ENCODE results near the gene FABP2.
A peak's percentile ranks its signal among the peaks of the same experiment; 100 is the strongest.

FABP2 gene

DNA sequence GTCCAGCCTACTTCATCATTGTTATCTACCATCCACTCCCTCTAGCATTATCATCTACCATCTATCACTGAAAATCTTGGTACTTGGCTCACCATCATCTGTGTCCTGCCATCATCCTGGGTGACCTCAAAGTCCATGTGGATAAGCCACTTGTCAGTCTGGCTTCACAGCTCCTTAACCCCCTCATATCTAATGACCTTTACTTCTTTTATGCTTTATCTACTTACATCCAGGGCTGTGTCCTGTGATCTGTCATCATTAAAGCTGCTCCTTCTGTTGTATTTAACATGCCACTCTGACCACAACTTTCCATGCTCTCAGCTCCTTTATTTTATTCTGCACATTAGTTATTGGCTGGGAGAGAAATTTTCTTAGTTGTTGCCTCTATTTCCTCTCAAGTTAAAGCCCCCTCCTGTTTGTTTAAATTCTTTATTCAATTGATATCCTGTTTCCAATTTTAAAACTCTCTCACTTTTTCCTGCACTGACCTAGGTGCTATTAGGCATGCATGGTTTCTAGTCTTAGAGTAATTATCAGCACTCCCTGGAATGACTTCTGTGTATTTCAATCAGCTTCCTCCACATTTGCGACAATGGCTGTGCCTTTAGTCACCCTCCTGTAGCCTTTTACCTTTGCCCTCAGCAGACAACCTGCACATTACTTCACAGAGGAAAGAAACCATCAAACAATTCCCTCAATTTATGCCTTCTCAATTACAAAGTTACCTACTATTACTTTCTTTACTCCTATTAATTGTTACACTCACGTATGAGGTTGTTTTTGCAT, 8.1 kb upstream of the FABP2 start:
- no peak overlapping the region for H3K27ac Mint-ChIP-seq
- no peaks in the 10 kb centered on the region for H3K9me3 Mint-ChIP-seq (ENCODE audit: low read depth)
- no peaks in the 10 kb centered on the region for H3K27me3 Mint-ChIP-seq
- H3K4me3 Mint-ChIP-seq, result no peak overlapping the region
- H3K4me1 Mint-ChIP-seq (ENCODE audit: low read depth), result no peaks in the 10 kb centered on the region
- no peaks in the 10 kb centered on the region for H3K36me3 Mint-ChIP-seq

DNA sequence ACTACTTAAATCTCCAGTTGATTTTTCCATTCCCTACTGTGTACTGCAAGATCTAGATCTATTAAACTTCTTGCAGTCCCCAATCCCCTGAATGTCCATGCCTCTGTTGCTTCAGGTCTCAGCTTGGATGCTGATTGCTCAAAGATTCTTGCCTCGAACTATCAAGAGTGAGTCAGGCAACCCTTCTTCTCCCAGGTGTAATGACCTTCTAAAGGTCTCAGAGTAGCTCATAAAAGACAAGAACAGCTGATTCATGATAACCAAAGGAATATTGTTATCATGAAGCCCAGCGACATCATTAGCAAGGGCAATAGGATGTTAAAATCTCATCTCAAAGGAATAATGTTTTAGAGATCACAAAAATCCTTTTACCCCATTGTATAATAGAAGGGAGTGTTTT, 6.8 kb upstream of the FABP2 start:
- no peaks in the 10 kb centered on the region for H3K4me1 Mint-ChIP-seq (ENCODE audit: low read depth)
- no peaks in the 10 kb centered on the region for H3K36me3 Mint-ChIP-seq
- no peak overlapping the region for H3K4me3 Mint-ChIP-seq
- H3K27me3 Mint-ChIP-seq, result no peaks in the 10 kb centered on the region
- H3K9me3 Mint-ChIP-seq (ENCODE audit: low read depth), result no peaks in the 10 kb centered on the region
- H3K27ac Mint-ChIP-seq, result no peak overlapping the region

DNA sequence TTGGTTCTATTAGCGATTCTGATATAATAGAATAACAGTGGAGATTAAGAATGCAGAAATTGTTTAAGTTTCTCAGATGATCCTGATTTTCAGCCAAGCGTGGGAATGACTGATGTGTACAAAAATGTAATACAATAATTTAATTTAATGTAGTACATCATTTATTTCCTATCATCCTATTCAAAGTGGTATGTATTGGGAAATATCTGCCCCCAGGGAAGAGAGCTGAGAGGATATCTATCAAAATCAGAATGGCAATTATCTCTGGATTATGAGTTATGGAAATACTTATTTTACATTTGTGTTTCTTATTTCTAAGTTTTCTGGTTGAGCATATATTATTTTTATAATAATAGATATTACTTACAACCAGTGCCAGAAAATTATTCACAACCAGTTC, 3.9 kb downstream of the FABP2 start:
- Mint-ChIP-seq H3K4me1 (ENCODE audit: low read depth) (no peaks in the 10 kb centered on the region), H3K27me3 (peaks cover 1% of the 10 kb centered on the region), H3K4me3 (no peak overlapping the region), H3K9me3 (ENCODE audit: low read depth) (no peaks in the 10 kb centered on the region), H3K36me3 (no peaks in the 10 kb centered on the region), H3K27ac (no peak overlapping the region)

DNA sequence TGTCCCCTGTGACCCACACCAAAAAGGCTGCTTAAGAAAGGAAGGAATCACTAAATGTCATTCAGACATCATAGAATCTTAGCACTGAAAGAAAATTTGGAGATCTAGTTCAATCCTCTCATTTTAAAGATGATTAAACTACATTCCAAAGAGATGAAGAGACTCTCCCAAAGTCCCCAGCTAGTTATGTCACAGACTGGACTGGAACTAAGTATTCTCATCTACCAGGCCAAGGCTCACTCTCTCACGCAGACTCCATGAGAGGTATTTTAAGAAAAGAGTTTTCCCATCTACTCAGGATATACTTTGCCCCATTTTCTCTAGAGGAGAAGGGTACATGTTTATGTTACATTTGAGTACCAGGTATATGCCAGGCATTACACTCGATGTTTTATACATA, 6.9 kb downstream of the FABP2 start:
- no peak overlapping the region for H3K4me3 Mint-ChIP-seq
- no peaks in the 10 kb centered on the region for H3K4me1 Mint-ChIP-seq (ENCODE audit: low read depth)
- peaks cover 4% of the 10 kb centered on the region for H3K27me3 Mint-ChIP-seq
- no peaks in the 10 kb centered on the region for H3K36me3 Mint-ChIP-seq
- H3K9me3 Mint-ChIP-seq (ENCODE audit: low read depth), result no peaks in the 10 kb centered on the region
- no peak overlapping the region for H3K27ac Mint-ChIP-seq

DNA sequence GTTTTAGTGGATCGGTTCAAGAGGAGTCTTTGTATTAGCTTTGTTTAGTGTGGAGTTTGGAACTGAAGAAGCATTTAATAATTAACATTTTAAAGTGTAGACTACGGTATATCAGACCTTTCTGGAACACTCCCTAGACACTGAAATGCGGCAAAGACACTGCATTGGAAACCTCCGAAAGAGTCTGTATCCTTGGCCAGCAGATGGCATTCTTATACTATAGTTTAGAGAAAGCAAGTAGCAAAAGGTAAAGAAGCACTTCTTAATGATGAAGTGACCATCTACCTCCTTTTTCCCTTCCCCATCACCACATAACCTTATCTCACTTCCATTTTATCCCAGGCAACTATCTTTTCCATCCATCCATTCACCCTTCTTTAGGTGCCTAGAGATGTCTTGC, 7.6 kb downstream of the FABP2 start:
- Mint-ChIP-seq H3K9me3 (ENCODE audit: low read depth) (no peaks in the 10 kb centered on the region), H3K27me3 (peaks cover 4% of the 10 kb centered on the region), H3K27ac (no peak overlapping the region), H3K4me3 (no peak overlapping the region), H3K4me1 (ENCODE audit: low read depth) (no peaks in the 10 kb centered on the region), H3K36me3 (no peaks in the 10 kb centered on the region)

DNA sequence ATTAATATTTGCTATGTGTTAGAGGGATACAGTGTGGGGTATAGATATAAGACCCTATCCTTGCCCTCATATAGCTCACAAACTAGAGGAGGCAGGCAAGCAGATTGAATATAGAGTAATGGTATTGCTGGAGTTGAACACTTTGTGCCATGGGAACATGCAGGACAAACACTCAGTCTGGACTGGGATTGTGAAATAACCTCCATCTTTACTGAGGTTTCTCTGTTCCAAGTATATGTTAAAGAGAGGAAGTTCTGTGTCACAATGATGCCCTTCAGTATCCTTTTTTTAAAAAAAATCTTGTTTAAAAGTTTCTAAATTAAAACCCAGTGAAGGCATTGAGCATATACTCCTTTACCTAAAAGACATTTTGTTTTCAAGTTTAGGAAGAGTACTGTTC, 8.7 kb downstream of the FABP2 start:
- H3K4me1 Mint-ChIP-seq (ENCODE audit: low read depth), result no peaks in the 10 kb centered on the region
- peaks cover 4% of the 10 kb centered on the region for H3K27me3 Mint-ChIP-seq
- no peaks in the 10 kb centered on the region for H3K9me3 Mint-ChIP-seq (ENCODE audit: low read depth)
- H3K36me3 Mint-ChIP-seq, result no peaks in the 10 kb centered on the region
- H3K27ac Mint-ChIP-seq, result no peak overlapping the region
- no peak overlapping the region for H3K4me3 Mint-ChIP-seq

DNA sequence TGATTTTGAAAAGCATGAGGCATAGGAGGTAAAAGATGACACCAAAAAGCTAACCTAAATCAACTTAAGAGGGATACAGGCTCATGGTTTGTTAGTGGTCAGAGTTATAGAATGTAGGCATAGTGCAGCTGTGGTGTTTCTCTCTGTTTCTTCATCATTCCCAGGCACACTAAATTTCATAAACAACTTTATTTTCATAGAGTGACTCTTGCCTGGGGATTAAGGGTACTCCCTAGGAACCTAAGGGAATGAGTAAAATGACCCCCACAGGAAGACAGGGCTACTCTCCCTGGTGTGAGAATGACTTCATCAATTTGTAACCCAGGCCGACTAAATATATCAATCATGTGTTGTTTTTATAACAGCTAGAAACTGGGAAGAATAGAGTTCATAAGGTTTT, 11.1 kb downstream of the FABP2 start:
- no peaks in the 10 kb centered on the region for H3K36me3 Mint-ChIP-seq

DNA sequence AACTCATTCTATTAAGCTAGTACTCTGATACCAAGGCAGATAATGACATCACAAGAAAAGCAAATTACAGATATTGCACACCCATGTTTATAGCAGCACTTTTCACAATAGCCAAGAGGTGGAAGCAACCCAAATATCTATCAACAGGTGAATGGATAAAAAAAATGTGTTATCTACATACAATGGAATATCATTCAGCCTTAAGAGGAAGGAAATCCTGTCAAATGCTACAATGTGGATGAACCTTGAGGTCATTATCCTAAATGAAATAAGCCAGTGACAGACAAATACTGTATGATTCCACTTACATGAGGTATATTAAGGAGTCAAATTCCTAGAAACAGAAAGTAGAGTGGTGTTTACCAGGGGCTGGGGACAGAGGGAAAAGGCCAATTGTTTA, 14.3 kb downstream of the FABP2 start:
- Mint-ChIP-seq H3K4me1 (ENCODE audit: low read depth) (no peaks in the 10 kb centered on the region), H3K36me3 (peaks cover 5% of the 10 kb centered on the region), H3K9me3 (ENCODE audit: low read depth) (no peaks in the 10 kb centered on the region), H3K27me3 (peaks cover under 1% of the 10 kb centered on the region), H3K27ac (no peak overlapping the region), H3K4me3 (no peak overlapping the region)

More for the DNA sequence above, 11.1 kb downstream of the FABP2 start:
- no peak overlapping the region for H3K4me3 Mint-ChIP-seq
- no peak overlapping the region for H3K27ac Mint-ChIP-seq
- no peaks in the 10 kb centered on the region for H3K9me3 Mint-ChIP-seq (ENCODE audit: low read depth)
- no peaks in the 10 kb centered on the region for H3K4me1 Mint-ChIP-seq (ENCODE audit: low read depth)
- H3K27me3 Mint-ChIP-seq, result peaks cover 4% of the 10 kb centered on the region

DNA sequence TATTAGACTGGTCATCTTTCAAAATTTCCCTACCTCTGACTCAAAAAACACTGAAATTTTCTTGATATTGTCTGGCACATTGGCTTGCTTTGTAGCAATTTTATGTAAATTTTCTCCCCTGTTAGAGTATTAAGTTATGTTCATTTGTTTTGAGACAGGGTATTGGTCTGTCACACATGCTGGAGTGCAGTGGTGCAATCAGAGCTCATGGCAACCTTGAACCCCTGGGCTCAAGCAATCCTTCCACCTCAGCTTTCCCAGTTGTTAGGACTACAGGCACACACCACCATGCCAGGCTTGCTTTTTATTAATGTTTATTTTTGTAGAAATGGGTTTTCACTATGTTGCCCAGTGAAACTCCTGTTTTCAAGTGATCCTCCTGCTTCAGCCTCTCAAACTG, 17.5 kb downstream of the FABP2 start:
- no peak overlapping the region for H3K27ac Mint-ChIP-seq
- H3K4me3 Mint-ChIP-seq, result no peak overlapping the region
- H3K27me3 Mint-ChIP-seq, result no peaks in the 10 kb centered on the region
- peaks cover 10% of the 10 kb centered on the region for H3K4me1 Mint-ChIP-seq (ENCODE audit: low read depth)
- peaks cover 5% of the 10 kb centered on the region for H3K36me3 Mint-ChIP-seq
- H3K9me3 Mint-ChIP-seq (ENCODE audit: low read depth), result no peaks in the 10 kb centered on the region

DNA sequence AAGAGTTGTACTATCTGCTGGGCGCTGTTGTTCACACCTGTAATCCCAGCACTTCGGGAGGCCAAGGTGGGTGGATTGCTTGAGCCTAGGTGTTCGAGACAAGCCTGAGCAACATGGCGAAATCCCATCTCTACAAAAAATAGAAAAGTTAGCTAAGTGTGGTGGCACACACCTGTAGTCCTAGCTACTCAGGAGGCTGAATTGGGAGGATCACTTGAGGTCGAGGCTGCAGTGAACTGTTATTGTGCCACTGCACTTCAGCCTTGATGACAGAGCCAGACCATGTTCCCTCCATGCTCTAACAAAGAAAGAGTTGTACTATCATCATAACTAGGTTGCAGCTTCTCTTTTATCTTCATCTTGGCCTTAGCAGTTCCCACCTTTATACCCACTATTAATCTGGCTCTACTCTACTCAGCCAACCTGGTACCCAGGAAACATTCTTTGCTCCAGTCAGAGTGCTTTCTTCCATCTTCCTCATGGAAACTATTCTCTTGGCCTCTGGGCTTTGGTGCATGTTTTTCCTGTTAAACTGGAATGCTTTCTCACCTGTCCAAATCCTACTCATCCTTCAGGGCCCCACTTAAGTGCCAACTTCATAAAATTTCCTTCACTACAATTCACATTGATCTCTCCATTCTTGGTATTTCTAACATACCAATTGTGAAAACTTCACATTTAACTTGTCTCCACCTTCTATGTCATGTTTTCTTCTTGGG, 18.2 kb downstream of the FABP2 start:
- H3K36me3 Mint-ChIP-seq, result peaks cover 5% of the 10 kb centered on the region
- peaks cover 17% of the 10 kb centered on the region for H3K4me1 Mint-ChIP-seq (ENCODE audit: low read depth)
- H3K4me3 Mint-ChIP-seq, result no peak overlapping the region
- no peak overlapping the region for H3K27ac Mint-ChIP-seq
- no peaks in the 10 kb centered on the region for H3K9me3 Mint-ChIP-seq (ENCODE audit: low read depth)
- H3K27me3 Mint-ChIP-seq, result no peaks in the 10 kb centered on the region

DNA sequence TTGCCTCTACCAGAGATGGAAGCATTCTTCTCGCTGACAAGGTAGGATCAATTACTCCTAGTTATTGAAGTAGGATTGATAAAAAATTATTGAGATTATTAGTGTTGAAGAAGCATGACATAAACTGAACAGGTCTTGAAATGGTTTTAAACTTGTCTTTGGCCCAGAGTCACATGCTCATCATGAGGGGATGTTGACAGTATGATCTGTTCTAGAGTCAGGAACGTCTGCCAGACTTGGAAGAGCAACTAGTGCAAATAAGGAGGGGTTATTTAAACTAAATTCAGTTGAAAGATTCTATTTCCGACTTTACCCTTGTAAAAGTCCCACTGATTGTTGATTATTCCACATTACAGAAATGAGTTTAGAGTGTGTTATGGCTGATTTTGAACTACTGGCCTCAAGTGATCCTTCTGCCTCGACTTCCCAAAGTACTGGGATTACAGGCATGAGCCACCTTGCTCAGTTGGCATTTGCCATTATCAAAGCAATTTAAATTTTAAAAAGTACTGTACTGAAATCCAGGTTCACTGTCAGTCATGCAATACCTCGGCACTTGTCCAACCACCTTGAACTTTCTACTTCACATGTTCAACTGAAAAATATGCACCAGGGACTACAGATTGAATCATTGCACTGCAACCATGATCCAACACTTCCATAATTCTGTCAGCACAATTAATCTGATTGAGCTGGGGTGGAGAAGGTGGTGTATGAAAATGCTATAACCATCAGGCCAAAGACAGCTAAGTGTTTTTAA, 19.7 kb downstream of the FABP2 start:
- Mint-ChIP-seq H3K27ac (no peak overlapping the region), H3K4me3 (no peak overlapping the region), H3K9me3 (ENCODE audit: low read depth) (no peaks in the 10 kb centered on the region), H3K4me1 (ENCODE audit: low read depth) (peaks cover 28% of the 10 kb centered on the region), H3K36me3 (peaks cover 9% of the 10 kb centered on the region), H3K27me3 (no peaks in the 10 kb centered on the region)

DNA sequence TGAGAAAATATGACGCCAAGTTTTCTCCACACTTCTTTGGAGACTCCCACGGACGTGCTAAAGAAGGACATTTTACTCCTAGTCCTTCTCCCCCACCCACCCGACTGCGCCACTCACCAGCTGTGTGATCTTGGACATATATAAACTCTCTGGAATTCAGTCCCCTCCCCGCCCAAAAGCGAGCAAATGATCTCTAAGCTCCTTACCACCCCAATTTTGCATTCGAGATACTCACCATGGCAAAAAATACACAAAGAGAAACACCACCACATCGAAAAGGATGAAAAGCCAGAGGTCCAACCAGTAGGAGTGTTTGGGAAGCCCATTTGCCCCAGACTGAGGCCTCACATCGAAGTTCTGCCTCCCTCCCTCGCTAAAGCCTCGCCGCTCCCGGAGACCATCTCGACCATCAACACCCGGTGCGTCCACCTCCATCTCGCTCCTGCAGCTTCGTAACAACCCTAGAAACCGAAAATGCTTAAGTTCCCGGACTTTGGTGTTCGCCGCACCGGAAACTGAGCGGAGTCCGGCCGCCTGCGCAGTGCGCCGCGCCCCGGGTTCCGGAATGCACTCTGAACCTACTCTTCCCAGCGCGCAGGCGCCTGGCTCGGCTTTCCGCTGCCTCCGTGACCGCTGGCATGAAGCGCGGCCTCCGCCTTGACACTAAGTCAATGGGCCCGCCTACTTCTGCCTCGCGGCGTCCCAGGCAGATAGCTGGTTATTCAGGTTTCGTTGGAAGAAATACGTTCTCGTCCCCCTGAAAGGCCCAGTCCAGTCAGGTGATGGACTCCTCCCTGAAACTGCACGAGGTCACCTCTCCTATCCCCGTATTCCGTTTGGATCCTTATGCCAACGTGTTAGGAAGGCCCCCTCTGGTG, 21.6 kb downstream of the FABP2 start:
- no peaks in the 10 kb centered on the region for H3K9me3 Mint-ChIP-seq (ENCODE audit: low read depth)
- peak overlapping the region; percentile 98 for H3K4me3 Mint-ChIP-seq
- H3K4me1 Mint-ChIP-seq (ENCODE audit: low read depth), result peaks cover 36% of the 10 kb centered on the region
- H3K27ac Mint-ChIP-seq, result peak overlapping the region; percentile 99
- H3K36me3 Mint-ChIP-seq, result peaks cover 16% of the 10 kb centered on the region
- H3K27me3 Mint-ChIP-seq, result no peaks in the 10 kb centered on the region

DNA sequence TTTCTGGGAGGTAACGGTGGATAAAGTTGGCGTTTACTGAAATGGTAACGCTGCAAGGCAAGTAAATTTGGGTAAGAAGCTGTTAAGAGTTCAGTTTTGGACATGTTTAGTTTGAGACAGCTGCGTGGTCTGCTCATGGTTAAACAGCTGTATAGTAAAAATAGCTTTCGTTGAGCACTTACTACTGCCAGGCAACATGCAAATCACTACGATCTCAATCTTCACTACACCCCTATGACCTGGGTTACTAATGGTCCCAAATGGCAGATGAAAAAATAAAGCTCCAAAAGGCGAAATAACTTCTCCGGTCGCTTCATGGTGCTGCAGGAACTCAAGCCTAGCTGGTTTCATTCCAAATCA, 22.2 kb downstream of the FABP2 start:
- H3K4me1 Mint-ChIP-seq (ENCODE audit: low read depth), result peaks cover 37% of the 10 kb centered on the region
- H3K27me3 Mint-ChIP-seq, result no peaks in the 10 kb centered on the region
- peaks cover 16% of the 10 kb centered on the region for H3K36me3 Mint-ChIP-seq
- H3K9me3 Mint-ChIP-seq (ENCODE audit: low read depth), result no peaks in the 10 kb centered on the region
- H3K27ac Mint-ChIP-seq, result peak overlapping the region; percentile 99
- H3K4me3 Mint-ChIP-seq, result peak overlapping the region; percentile 98

DNA sequence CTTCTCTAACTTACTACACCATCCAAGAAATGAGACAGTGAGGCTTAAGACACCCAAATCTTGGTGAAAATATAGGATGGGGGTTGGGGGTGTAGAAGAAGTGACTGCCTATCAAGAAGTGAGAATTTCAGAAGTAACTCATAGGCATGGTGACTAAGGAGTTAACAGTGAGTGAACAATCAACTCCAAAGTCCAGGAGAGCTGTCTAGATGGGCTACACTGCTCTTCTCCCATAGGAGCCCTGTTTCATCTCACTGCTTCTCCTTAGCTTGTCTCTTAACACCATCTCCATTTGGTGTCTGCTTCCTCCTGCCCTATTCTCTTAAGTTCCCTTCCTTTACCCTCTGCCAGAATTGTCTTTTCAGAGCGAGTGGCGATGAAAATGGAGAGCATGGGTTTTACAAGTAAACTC, 22.7 kb downstream of the FABP2 start:
- no peaks in the 10 kb centered on the region for H3K9me3 Mint-ChIP-seq (ENCODE audit: low read depth)
- peak overlapping the region; percentile 98 for H3K4me3 Mint-ChIP-seq
- no peaks in the 10 kb centered on the region for H3K27me3 Mint-ChIP-seq
- peaks cover 16% of the 10 kb centered on the region for H3K36me3 Mint-ChIP-seq
- H3K4me1 Mint-ChIP-seq (ENCODE audit: low read depth), result peaks cover 37% of the 10 kb centered on the region
- H3K27ac Mint-ChIP-seq, result peak overlapping the region; percentile 99
